Measurements from ENCODE around the gene SH3GL2.

GRCh38 chr9:17772223-17772622 is 193.4 kb downstream of the SH3GL2 start:
- no peak for TF ChIP-seq POLR2A (IDR thresholded peaks at IDR 0.05; ENCODE audit: low read depth, low read length)
- no peak for TF ChIP-seq POLR2AphosphoS5 (IDR thresholded peaks at IDR 0.05; ENCODE audit: low read depth, low read length)
- TF ChIP-seq TAF1 (IDR thresholded peaks at IDR 0.05; ENCODE audit: borderline replicate concordance, low read depth, low read length) = no peak
